ENCODE results near the gene TTC22. TPM values are rescaled to one million over a fixed set of nuclear protein-coding genes. Genes with fewer than 3 reads are reported as not detected.

Gene TTC22
- polyA plus RNA-seq, 3 donors = 0.04 TPM; not detected in 2

- Histone ChIP-seq H3K27ac (ENCODE audit: low read depth in 1 of 2, low read length in 2 of 2) (no peak overlapping the region), H4K20me1 (ENCODE audit: insufficient read depth, low read length) (no peaks in the 10 kb centered on the region), H3K27me3 (ENCODE audit: control insufficient read depth in 2 of 2, insufficient read depth in 2 of 2, low read length in 2 of 2) (no peaks in the 10 kb centered on the region), H3K79me2 (ENCODE audit: insufficient read depth, low read length) (no peaks in the 10 kb centered on the region), H3K4me1 (ENCODE audit: control insufficient read depth in 1 of 2, insufficient read depth in 2 of 2, low read length in 2 of 2) (no peaks in the 10 kb centered on the region), H3K9me3 (replicated peaks in 1 of 2; ENCODE audit: control insufficient read depth in 1 of 2, insufficient read depth in 1 of 2, low read length in 2 of 2) (no peaks in the 10 kb centered on the region), H3K4me2 (replicated peaks; ENCODE audit: extremely low read depth, low read length, poor library complexity, severe bottlenecking) (no peak overlapping the region), H3K9ac (ENCODE audit: insufficient read depth, low read length, poor library complexity, severe bottlenecking) (no peak overlapping the region), H2AFZ (ENCODE audit: insufficient read depth, low read depth, low read length, poor library complexity, severe bottlenecking) (no peak overlapping the region), H3K4me3 (replicated peaks in 1 of 3; ENCODE audit: low read depth in 2 of 3, low read length in 3 of 3) (no peak overlapping the region), H3K36me3 (replicated peaks in 1 of 2; ENCODE audit: control insufficient read depth in 1 of 2, insufficient read depth in 2 of 2, low read length in 2 of 2) (no peaks in the 10 kb centered on the region)
- Mint-ChIP-seq H3K27ac (no peak overlapping the region), H3K36me3 (no peaks in the 10 kb centered on the region), H3K4me1 (no peaks in the 10 kb centered on the region), H3K27me3 (ENCODE audit: low read depth in 3 of 3) (peaks cover 0 to 1% (median 0%) of the 10 kb centered on the region in 3 donors), H3K9me3 (peaks cover 0 to 5% (median 0%) of the 10 kb centered on the region in 7 donors), H3K4me3 (no peak overlapping the region)
- no peak for TF ChIP-seq CTCF (IDR thresholded peaks at IDR 0.05)
- intact Hi-C loops (cut with micrococcal nuclease) = no loop called here
- 73% methylated on average over 9 of the region's 15 CpGs for WGBS (ENCODE audit: insufficient coverage)
- DNase-seq = no peak
Measured at GRCh38 chr1:54774820-54775498, 26.2 kb downstream of the TTC22 start.

DNA sequence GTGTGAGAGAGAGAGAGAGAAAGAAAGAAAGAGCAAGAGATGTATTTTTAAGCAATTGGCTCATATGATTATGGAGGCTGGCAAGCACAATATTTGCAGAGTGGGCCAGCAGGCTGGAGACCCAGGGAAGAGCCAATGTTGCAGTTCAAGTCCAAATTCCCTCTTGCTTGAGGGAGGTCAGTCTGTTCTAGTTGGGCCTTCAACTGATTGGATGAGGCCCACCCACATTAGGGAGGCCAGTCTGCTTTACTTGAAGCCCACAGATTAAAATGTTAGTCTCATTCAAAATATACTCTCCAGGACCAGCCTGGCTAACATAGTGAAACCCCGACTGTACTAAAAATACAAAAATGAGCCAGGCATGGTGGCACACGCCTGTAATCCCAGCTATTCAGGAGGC, 28.2 kb downstream of the TTC22 start:
- Histone ChIP-seq H3K27ac (ENCODE audit: low read depth in 1 of 2, low read length in 2 of 2) (no peak overlapping the region), H3K4me3 (replicated peaks in 1 of 3; ENCODE audit: low read depth in 2 of 3, low read length in 3 of 3) (no peak overlapping the region), H3K9me3 (replicated peaks in 1 of 2; ENCODE audit: control insufficient read depth in 1 of 2, insufficient read depth in 1 of 2, low read length in 2 of 2) (no peaks in the 10 kb centered on the region), H3K79me2 (ENCODE audit: insufficient read depth, low read length) (no peaks in the 10 kb centered on the region), H3K27me3 (ENCODE audit: control insufficient read depth in 2 of 2, insufficient read depth in 2 of 2, low read length in 2 of 2) (no peaks in the 10 kb centered on the region), H4K20me1 (ENCODE audit: insufficient read depth, low read length) (no peaks in the 10 kb centered on the region), H2AFZ (ENCODE audit: insufficient read depth, low read depth, low read length, poor library complexity, severe bottlenecking) (no peak overlapping the region), H3K4me2 (replicated peaks; ENCODE audit: extremely low read depth, low read length, poor library complexity, severe bottlenecking) (no peak overlapping the region), H3K9ac (ENCODE audit: insufficient read depth, low read length, poor library complexity, severe bottlenecking) (no peak overlapping the region), H3K36me3 (replicated peaks in 1 of 2; ENCODE audit: control insufficient read depth in 1 of 2, insufficient read depth in 2 of 2, low read length in 2 of 2) (no peaks in the 10 kb centered on the region), H3K4me1 (ENCODE audit: control insufficient read depth in 1 of 2, insufficient read depth in 2 of 2, low read length in 2 of 2) (no peaks in the 10 kb centered on the region)
- no peak for DNase-seq
- no CpG with 5 or more reads among the region's 2 CpGs for WGBS (ENCODE audit: insufficient coverage)
- Mint-ChIP-seq H3K9me3 (peaks cover 0 to 5% (median 0%) of the 10 kb centered on the region in 7 donors), H3K27ac (no peak overlapping the region), H3K36me3 (no peaks in the 10 kb centered on the region), H3K4me3 (no peak overlapping the region), H3K4me1 (no peaks in the 10 kb centered on the region), H3K27me3 (ENCODE audit: low read depth in 3 of 3) (peaks cover 0 to 1% (median 0%) of the 10 kb centered on the region in 3 donors)
- intact Hi-C loops (cut with micrococcal nuclease) = no loop called here
- TF ChIP-seq CTCF (IDR thresholded peaks at IDR 0.05) = no peak
